ENCODE results near the gene BOC.

Gene BOC

DNA sequence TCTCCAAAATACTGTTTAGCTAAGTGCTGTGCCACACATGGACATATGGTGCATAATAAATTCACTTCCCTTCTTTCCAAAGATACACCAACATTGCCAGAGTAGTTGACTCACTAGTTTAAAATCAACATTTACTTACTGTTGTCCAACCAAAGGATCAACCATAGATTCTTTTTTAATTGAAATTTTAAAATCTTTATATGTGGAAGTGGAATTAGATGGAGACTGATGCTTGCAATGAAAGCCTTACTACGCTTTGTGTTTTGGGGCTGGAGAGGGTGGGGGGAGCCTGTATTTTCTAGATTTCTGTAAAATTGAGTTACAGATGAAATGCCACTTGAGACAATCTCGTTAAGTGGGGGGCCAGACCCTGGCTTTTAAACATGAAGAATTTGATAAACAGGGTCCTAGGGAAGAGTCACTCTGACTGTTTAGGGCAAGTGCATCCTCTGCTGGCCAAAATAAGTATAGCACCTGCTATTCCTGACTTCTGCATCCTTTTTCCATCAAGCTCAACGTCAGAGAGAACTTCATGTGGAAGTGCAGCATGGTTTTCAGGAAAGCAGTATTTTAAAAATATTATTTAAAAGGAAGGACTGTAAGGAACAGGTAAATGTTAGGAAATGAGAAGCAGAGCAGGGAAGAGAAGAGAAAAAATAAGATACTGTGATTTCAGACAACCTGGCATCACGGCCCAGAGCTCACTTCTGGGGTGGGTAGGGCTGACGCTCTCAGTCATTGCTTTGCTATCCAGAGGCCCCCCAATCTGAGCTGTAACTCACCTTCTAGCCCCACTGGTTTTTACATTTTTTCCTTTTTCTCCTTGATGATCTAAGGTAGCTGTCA lies 76.7 kb downstream of the BOC start:
- peak; percentile 63 for DNase-seq

DNA sequence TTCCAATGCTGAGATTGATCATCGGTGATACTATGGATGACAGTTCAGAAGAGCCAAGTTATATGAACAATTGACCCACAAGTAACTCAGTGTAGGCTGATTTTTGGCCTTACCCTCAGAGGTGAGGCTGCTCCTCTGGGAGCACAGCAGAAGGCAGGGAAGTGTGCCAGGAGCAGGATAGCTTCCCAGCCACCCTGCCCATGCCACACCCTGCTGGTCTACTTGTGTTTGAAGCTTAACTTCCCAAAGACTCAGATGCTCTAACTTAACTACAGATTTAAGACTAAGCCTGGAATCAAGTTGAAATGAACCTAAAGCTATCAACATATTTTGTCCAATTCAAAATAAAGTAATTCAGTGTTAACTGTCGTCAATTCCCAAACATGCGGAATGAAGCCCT lies 77.5 kb downstream of the BOC start:
- no peak for DNase-seq

DNA sequence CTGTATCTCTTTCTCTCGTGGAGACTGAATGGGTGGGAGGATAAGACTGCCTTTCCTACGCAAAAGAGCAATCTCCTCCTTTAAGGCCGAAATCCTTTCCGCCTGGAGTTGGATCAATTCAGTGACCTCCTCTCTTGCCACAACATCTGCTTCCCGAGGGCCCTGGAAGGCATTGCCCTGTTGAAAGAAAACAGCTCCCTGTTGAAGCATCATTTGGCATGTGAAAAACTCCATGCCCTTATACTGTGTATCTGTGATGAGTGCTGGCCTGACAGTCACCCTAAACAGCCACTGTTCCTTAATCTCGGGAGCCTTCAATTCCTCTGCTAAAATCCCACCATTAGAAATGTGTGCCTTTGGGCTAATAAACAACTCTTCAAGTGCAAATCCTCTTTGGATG lies 80.2 kb downstream of the BOC start:
- DNase-seq: no peak

DNA sequence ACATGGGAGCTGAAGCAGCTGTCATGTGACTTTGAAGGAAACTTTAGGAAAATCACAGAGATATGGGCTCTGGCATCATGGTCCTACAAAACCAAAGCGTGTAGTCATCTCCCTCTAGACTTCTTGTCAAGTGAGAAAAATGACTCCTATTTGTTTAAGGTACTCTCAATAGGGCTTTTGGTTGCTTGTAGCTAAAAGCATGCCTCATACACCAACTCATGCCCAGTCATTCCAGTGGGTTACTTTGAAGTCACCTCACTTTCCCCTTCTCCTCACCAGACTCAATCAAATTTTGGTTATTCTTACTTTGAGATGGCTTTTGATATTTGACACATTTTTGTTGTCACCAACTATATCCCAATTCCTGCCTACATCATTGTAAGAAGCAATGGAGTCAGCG lies 81.6 kb downstream of the BOC start:
- no peak for DNase-seq

DNA sequence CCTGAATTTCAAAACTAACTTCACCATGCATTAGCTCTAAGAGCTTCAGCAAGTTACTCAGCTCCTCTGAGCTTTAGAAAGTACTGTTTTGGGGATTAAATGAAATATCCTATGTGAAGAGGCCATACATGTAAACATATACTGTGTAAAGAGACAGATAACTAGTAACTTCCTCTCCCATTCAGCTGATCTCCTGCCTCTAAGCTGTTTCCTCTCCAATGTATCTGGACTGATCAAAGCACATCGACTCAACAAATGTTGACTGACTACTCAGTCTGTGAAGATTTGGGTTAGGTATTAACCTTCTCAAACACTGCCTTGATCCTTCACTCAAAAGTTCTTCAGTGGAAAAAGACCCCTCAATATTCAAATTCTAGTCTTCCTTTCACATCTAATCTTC lies 82.0 kb downstream of the BOC start:
- DNase-seq: no peak

DNA sequence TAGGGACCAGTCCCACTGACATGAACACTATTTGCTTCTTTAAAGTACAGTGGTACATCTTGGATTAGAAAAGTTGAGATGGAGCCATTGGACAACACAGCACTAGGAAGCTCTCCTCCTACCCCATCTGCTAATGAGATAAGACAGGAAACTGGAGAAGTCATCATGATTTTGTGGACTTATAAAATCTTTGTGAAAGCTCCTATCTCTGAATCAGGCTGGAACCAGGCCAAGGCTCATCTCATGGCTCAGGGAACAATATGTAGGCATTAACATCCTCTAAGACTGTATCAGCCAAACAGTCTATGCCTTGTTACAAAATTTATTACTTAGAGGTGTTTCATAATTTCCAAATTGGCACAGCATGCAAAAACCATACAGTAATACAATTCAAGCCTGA lies 84.1 kb downstream of the BOC start:
- peak; percentile 13 for DNase-seq

DNA sequence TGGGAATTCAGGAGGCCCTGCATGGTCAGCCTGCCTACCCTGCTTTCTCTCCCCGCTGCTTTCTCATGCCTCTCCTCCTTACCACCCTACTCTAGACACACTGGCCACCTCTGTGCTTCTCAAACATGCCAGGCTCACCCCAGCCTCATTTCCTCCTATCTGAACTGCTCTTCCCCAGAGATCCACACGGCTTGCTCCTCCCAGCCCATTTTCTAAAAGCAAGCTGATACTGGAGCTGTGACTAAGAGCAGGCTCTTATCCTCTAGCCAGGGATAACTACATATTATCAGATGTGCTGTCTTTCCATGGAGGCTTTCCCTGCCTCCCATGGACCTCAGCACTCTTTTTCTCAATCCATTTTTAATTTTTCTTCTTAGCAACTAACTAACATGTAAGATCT lies 85.9 kb downstream of the BOC start:
- no peak for DNase-seq

DNA sequence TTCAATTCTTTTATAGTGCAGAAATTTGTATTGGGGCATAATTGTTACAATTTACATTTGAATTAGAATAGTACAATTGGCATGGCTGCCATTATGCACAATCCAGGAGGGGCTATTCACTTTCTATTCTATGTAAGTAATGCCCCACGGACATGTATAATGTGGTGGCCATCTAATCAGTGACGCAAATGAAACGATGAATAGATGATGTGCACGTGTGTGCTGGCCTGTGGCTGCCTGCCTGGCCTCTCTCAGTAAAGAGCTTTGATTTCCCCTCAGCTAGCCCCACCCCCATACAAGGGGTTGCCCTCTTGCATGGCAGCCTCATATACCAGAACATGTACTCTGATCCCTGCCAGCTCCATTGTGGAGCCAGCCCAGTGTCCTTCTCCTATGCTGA lies 86.5 kb downstream of the BOC start:
- no peak for DNase-seq

DNA sequence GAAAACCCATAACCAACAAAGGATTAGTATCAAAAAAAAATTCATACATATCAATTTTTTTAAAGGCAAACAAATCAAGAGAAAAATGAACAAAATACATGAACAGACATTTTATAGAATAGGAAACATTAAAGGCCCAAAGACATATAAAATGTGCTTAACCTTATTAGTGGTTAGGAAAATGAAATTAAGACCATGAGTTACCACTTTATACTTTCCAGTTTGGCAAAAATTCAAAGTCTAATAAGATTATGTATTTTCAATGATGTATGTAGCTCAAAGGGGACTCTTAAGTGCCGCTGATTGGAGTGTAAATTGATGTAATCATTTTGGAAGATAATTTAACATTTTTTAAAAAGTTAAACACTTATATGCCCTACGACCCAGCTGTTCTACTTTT lies 89.2 kb downstream of the BOC start:
- DNase-seq: no peak

DNA sequence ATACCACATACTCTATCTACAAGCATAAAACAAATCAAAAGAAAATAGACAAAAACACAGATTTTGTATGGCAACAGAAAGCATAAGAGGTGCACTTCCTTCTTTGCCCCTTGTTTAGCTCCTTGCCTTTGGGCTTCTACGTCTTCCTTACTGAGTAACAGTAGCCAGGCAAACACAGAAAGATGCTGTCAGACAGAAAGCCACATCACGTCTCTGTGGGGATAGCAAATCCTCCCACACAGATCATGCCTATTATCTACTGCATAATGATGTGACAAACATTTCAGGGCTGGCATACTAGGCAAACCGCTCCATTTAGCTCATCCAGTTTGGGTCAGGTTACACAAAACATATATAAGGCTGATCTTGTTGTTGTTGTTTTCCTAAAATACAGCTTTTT lies 92.7 kb downstream of the BOC start:
- DNase-seq: no peak

DNA sequence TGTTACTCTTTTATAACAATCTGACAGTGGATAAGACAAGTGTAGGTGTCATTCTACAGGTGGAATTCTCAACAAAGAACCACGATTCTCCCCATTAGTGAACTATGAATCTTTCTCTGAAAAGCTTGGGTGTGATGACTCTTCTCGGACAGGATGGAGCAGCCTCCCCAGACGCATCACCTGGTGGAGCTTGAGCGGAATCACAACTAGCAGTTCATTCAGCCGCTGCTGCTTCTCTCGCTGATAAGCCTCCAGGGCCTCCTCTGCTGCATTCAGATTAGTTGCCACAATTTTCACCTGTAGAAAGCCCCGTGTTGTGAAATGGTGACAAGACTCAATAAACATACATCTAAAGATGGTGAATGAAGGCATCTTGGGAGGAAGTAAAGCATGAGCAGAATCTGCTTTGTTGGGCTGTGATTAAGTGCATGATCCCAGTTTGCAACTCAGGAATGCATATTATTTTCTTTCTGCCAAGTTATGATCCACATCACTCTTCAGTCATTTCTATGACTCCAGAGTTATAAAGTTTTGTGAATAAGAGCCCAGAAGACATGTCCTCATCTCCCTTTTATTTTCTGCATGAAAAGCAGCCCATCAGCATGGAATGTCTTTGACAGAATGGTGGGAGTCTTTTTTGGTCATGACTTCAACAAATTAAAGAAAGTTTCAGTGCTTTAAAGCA lies 93.6 kb downstream of the BOC start:
- peak; percentile 4 for DNase-seq

DNA sequence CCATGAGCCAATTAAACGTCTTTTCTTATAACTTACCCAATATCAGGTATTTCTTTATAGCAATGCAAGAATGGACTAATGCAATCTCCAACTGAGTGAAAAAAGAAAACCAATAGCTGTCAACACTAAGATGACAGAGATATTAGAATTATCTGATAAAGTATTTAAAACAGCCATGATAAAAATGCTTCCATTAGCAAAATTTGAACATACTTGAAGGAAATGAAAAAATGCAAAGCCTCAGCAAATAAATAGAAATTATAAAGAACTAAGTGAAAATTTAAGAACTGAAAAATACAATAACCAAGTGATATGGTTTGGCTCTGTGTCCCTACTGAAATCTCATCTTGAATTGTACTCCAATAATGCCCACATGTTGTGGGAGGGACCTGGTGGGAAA lies 99.6 kb downstream of the BOC start:
- no peak for DNase-seq

DNA sequence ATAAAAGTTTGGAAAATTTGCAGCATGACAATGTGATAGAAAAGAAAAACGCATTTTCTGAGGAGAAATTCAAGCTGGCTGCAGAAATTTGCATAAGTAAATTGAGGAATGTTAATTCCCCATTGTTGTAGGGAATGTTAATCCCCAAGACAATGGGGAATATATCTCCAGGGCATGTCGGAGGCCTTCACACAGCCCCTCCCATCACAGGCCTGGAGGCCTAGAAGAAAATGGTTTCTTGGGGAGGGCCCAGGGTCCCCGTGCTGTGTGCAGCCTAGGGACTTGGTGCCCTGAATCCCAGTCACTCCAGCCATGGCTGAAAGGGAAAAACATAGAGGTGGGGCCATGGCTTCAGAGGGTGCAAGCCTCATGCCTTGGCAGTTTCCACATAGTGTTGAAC lies 101.1 kb downstream of the BOC start:
- no peak for DNase-seq

DNA sequence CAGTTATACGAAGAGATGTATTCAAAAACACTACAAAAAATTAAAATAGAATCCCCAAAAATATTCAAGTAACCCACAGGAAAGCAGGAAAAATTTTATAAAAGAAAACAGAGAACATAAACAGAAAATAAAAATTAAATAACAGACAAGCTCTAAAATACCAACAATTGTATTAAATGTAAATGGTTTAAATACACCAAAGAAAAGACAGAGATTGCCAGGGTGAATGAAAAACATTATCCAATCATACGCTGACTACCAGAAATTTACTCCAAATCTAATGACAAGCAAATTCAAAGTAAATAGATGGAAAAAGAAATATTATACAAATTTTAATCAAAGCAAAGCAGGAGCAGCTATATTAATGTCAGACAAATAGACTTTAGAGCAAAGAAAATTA lies 103.6 kb downstream of the BOC start:
- no peak for DNase-seq

DNA sequence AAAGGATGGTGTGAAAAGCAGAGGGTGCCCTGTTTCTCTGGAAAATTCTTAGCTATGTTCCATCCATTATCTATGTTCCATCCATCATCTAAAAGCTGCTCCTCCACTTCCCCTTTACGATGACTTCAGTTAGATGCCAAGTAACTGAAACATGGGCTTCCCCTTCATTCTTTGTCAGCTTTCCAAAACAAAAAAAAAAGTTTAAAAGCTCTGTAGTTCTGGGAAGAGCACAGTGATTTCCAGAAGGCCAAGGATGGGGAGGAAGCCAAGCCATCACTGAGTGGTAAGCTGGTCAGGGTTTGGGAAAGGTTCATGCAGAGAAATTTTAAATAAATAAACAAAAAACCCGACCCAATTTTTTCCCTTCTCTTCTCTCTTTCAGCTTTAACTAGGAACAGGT lies 118.4 kb downstream of the BOC start:
- DNase-seq: no peak

DNA sequence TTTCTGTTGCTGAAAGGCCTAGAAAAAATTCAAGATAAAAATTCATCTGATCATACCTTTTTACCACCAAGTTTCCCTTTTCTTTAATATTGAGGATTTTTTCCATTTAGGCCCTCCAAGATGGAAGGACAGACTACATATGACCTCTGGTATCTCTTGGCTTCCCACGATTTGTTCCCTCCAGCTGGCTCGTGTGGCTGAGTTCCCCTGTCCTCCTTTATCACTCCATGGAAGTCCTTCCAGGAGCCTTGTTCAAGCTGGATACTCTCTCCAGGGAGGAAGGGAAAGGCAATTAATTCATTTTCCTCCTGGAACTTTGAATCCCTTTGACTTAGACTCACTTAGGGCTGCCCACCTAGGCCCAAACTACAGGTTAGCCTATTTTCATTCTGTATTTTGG lies 119.4 kb downstream of the BOC start:
- no peak for DNase-seq

DNA sequence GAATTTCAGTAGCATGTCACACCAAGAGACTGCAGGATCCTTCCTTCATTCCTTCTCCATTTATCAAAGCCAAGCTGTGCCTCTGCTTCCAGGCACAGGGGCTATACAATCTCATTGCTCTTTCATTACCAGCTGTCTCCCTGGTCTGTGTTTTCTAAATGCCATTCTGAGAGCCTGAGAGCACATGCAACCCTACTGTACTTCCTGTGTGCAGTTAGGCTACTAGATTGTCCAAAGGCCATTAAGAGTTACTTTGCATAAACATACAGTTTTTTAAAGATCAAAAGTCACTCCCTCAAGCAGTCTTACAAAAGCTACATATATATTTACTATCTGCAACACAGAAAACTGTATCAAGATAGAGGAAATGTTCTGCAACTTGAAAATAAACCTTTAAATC lies 119.8 kb downstream of the BOC start:
- DNase-seq: no peak

All from EL (cell line).